NCI-H187 (cell line): Measurements from ENCODE around the gene IL13.

Experiments
- DNase-seq, 2 experiments: peaks; one replicate each; lab custom pipeline; 2025; lab: John Stamatoyannopoulos, UW

The IL13 gene

GRCh38 chr5:132655821-132656773 is 1.9 kb upstream of the IL13 start:
- no peak for DNase-seq

- DNase-seq: no peak
Observed at GRCh38 chr5:132656774-132657355, 1.1 kb upstream of the IL13 start.

- no peak for DNase-seq
Observed at GRCh38 chr5:132658381-132659302, 669 bp downstream of the IL13 start.

GRCh38 chr5:132659598-132660493 is 1.9 kb downstream of the IL13 start:
- DNase-seq: no peak

GRCh38 chr5:132661231-132662003 is 3.4 kb downstream of the IL13 start:
- no peak for DNase-seq

GRCh38 chr5:132662004-132662401 is 4.0 kb downstream of the IL13 start:
- DNase-seq: no peak

GRCh38 chr5:132662925-132663770 is 5.2 kb downstream of the IL13 start:
- DNase-seq: no peak

- no peak for DNase-seq
Observed at GRCh38 chr5:132663771-132664695, 6.1 kb downstream of the IL13 start.

GRCh38 chr5:132664696-132665209 is 6.8 kb downstream of the IL13 start:
- no peak for DNase-seq

GRCh38 chr5:132665574-132666080 is 7.7 kb downstream of the IL13 start:
- DNase-seq: no peak

GRCh38 chr5:132666310-132667123 is 8.5 kb downstream of the IL13 start:
- no peak for DNase-seq

- DNase-seq: no peak
Observed at GRCh38 chr5:132667309-132667708, 9.3 kb downstream of the IL13 start.

GRCh38 chr5:132667761-132668705 is 10.1 kb downstream of the IL13 start:
- no peak for DNase-seq

GRCh38 chr5:132668706-132669454 is 10.9 kb downstream of the IL13 start:
- DNase-seq: no peak

- no peak for DNase-seq
Observed at GRCh38 chr5:132669455-132669820, 11.5 kb downstream of the IL13 start.
